Left colon (tissue), 2 donors: ENCODE data around the gene SRPRB. TPM values are rescaled to one million over a fixed set of nuclear protein-coding genes. Genes with fewer than 3 reads are reported as not detected.
"Not testable (repeated sequence)": the region's sequence is repeated elsewhere in the genome, so short reads cannot be mapped to it uniquely, and the experiment has no call there.

ENCODE experiments used
- ATAC-seq: fragments of 200-7000 bp; cut with Tn5 transposase; one replicate; pipeline ENCODE4 v1.9.1; 2020; ENCODE audit warnings: mild to moderate bottlenecking, moderate library complexity
- DNase-seq, 2 donors: peaks; one replicate each; pipeline ENCODE4 v3.0.0-alpha.2; 2020
- intact Hi-C, 2 donors: fragments of 100-400 bp; cut with DNase I in 1 of 2; cut with micrococcal nuclease in 1 of 2; formaldehyde crosslinking; loops; one replicate each; pipeline versions ENCODE4 v1.11.2 to v1.14.0; 2022; cut with DNase I, micrococcal nuclease
- total RNA-seq, 2 donors: library from RNA; stranded (reverse); fragmentation: NEBNext Ultra II Directional; extraction: Animal tissue kit (Norgen Biotek cat#: 25700); gene quantifications; one replicate each; pipeline ENCODE4 v1.2.1, GENCODE V29; 2021
- donor health status: DM: no; HTN: no; CAD: no.
- donor health status: DM: yes; HTN: yes; CAD: no.

SRPRB gene
- total RNA-seq, 2 donors from 2014 or later, result 35.6 to 39.3 TPM

- ATAC-seq (no peak), DNase-seq (no peak)
- intact Hi-C loops, result no loop called here
Measured at GRCh38 chr3:133776794-133777438, 28.7 kb upstream of the SRPRB start.

- no peak for ATAC-seq
- no peak for DNase-seq
- intact Hi-C loops, result no loop called here
Measured at GRCh38 chr3:133777807-133778568, 27.6 kb upstream of the SRPRB start.

GRCh38 chr3:133779626-133780203 lies 25.9 kb upstream of the SRPRB start:
- DNase-seq (no peak), ATAC-seq (no peak)
- intact Hi-C loops, result no loop called here

- DNase-seq, ATAC-seq, intact Hi-C loops: not testable (repeated sequence)
Measured at GRCh38 chr3:133780756-133781155, 24.9 kb upstream of the SRPRB start.

- ATAC-seq, result no peak
Measured at GRCh38 chr3:133781570-133781969, 24.0 kb upstream of the SRPRB start.

GRCh38 chr3:133782454-133782853 lies 23.2 kb upstream of the SRPRB start:
- ATAC-seq (no peak), DNase-seq (no peak)
- intact Hi-C loops, result no loop called here

More at GRCh38 chr3:133781570-133781969, 24.0 kb upstream of the SRPRB start:
- no peak for DNase-seq
- intact Hi-C loops, result no loop called here

- no peak for ATAC-seq
- intact Hi-C loops, result no loop called here
- DNase-seq, result no peak
Measured at GRCh38 chr3:133783762-133784161, 21.9 kb upstream of the SRPRB start.

GRCh38 chr3:133788024-133788423 lies 17.6 kb upstream of the SRPRB start:
- DNase-seq, result no peak
- intact Hi-C loops, result no loop called here
- no peak for ATAC-seq

GRCh38 chr3:133792171-133792763 lies 13.3 kb upstream of the SRPRB start:
- intact Hi-C loops, result no loop called here
- ATAC-seq (no peak), DNase-seq (no peak)

GRCh38 chr3:133797396-133798105 lies 8.1 kb upstream of the SRPRB start:
- no peak for ATAC-seq
- intact Hi-C loops, result no loop called here
- no peak for DNase-seq

GRCh38 chr3:133799794-133800585 lies 5.6 kb upstream of the SRPRB start:
- no peak for ATAC-seq
- no peak for DNase-seq
- intact Hi-C loops, result no loop called here

GRCh38 chr3:133803469-133803868 lies 2.1 kb upstream of the SRPRB start:
- ATAC-seq, result no peak
- intact Hi-C loops, result no loop called here
- no peak for DNase-seq

GRCh38 chr3:133804896-133805295 lies 719 bp upstream of the SRPRB start:
- no peak for ATAC-seq
- intact Hi-C loops, result no loop called here
- DNase-seq, result no peak

- intact Hi-C loops, result no loop called here
- ATAC-seq (no peak), DNase-seq (no peak)
Measured at GRCh38 chr3:133805384-133805701, 272 bp upstream of the SRPRB start.

- no peak for DNase-seq
- intact Hi-C loops, result loop anchor here (5.0 to 10.0 kb wide), 2 partner anchors 112 to 231 kb away; no protein-coding TSS in a partner anchor
- ATAC-seq, result no peak
Measured at GRCh38 chr3:133812872-133813271, 7.3 kb downstream of the SRPRB start.

- intact Hi-C loops, result loop anchor here in 1 of 2 donors (10.0 kb wide), 1 partner anchor 109 kb away; no protein-coding TSS in a partner anchor
Measured at GRCh38 chr3:133815386-133815785, 9.8 kb downstream of the SRPRB start.

GRCh38 chr3:133820129-133820528 lies 14.5 kb downstream of the SRPRB start:
- intact Hi-C loops, result loop anchor here in 1 of 2 donors (5.0 kb wide), 1 partner anchor 107 kb away; no protein-coding TSS in a partner anchor
- DNase-seq (no peak), ATAC-seq (no peak)

More at GRCh38 chr3:133815386-133815785, 9.8 kb downstream of the SRPRB start:
- no peak for DNase-seq
- no peak for ATAC-seq
